GM19035 (cell line): ENCODE data around the gene EFNA5.
"Not testable (repeated sequence)": the region's sequence is repeated elsewhere in the genome, so short reads cannot be mapped to it uniquely, and the experiment has no call there.

Source experiments
- ATAC-seq: cut with Tn5 transposase; IDR thresholded peaks from one replicate; pipeline ENCODE4 v1.9.1; 2021; ENCODE audit not compliant: unreplicated experiment

The EFNA5 gene

DNA sequence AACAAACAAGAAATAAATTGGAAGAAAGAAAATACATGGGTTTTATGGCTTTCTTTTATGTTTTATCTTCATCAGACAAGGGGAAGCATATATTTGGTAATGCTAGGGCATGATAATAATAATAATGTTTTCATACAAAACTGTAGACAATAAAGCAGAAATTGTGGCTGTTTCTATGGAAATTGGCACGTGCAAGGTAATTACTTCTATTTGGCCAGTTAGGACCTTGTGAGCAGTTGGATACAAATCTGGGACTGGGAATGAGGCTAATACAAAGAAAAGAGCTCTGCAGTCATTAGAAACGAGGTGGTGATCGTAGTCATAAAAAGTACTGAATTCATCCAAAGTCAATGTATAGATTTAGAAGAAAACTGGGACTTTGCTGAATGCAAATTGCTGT, 233.6 kb downstream of the EFNA5 start:
- no peak for ATAC-seq

DNA sequence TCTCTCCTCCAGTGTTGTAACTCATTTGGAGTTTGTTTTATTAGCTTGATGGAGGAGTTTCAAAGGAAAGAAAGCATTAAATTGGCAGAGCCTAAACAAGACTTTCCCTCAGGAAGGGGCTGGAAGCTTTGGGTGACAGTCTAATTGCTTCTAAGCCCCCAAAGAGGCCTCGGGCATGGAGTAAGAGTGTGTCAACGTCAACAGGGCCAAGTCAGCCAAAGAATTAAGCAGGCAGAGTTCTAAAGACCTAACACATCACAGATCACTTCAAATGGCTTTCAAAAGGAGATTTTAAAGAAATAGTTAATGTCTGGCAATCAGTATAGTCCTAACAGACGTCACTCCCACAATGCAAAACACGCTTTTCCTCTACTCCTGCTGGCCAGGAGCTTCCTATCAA, 234.5 kb downstream of the EFNA5 start:
- no peak for ATAC-seq

DNA sequence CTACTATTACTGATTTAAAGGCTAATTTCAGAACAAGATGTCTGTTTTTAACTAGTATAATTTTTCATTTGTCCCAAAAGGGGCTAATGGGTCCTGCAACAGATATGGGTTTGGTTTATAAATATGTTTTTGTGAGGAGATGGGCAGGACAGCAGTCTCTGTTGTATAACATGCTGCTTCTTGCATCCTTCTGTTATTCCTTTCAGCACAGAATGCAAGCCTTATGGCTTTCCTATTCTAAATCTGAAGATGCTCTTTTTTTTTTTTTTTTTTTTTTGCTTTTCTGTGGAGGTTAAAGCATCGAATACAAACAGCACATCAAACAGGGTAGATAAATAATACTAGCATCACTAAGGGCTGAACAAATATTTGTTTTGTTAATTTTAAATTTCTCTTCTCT, 235.7 kb downstream of the EFNA5 start:
- no peak for ATAC-seq

DNA sequence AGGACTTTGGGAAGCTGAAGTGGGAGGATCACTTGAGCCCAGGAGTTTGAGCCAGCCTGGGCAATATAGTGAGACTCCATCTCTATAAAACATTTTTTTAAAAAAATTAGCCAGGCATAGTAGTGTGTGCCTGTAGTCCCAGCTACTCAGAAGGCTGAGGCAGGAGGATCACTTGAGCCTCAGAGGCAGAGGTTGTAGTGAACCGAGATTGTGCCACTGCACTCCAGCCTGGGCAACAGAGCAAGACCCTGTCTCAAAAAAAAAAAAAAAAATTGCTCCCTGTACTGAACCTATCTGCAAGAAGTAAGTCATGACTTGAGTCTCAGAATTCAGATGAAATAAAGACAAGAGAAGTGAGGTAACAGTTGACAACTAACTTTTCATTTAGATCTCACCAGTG, 237.1 kb downstream of the EFNA5 start:
- not testable (repeated sequence) for ATAC-seq

DNA sequence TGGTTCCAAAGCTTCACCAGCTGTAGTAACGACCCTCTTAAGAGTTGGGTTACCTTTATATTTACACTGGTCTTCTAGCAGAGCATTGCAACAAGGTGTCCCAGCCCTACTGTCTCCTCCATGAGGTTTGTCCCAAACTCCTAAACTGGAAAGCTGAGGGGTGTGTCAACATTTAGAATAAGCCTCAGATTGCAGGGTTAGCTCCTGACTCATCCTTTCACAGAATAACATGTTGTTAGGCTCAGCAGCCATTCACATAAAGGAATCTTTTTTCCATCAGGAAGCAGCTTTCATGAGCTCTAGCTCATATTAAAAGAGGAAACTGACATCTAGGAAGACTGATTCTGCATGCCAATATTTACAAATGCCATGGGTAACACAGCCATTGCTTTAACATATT, 238.7 kb downstream of the EFNA5 start:
- no peak for ATAC-seq

DNA sequence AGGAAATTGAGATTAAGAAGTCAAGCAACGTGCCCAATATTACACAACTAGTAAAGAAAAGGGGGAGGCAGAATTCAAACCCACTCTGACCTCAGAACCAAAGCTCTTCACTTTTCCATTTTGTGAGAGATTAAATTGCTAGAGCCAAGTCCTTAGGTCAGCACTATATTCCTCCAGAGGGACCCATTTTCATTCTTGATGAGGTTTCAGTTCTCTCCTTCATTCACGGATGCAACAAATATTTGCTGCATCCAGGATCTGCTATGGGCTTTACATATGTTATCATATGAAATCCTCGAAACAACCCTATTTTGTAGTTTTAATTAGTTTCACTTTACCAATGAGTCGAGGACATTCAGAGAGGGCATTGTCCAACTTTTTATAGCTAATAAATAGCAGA, 239.2 kb downstream of the EFNA5 start:
- ATAC-seq = no peak

DNA sequence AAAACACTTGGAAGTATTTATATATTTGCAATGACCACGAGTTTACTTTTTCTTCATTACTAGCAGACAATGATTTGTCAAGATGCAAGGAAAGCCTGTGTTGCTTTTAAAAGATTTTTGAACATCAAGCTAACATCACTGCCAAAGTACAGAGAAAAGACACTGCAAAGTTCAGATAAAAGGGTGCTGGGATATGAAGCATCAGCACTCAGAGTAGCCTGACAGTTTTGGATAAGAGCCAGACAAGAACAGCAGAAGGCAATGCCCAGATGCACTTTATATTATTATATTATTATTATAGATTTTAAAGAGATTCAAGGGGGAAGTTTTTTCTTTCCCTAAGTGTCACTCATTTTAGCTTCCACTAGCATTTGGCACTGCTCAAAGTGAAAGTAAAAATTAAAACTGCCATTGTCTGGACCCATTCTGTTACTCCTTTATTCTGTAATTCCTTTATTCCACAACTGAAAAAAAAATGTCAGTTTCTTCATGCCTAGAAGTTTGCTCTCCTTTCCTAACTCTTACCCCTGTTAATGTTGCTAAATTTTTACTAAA, 240.6 kb downstream of the EFNA5 start:
- ATAC-seq = no peak

DNA sequence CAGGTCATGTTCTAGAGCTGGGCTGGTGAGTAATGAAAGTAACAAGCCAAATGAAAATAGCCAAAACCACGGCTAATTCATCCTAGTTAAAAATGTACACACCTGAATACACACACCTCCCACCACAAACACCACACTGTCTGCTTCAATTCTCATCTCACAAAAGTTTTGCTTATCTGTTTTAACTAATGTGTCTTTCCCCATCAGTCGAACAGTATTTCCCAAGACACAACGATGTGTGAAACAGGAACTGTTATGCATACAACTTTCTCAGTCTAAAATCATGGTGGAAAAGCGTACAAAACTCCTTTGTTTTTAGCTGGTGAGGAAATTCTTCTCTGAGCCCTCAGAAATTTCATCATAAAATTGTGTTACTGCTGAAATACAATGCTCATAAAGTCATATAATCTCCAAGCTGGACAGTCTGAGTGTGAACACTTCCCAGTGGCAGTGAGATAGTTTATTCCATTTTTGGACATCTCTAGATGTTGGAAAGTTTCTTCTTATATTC, 242.4 kb downstream of the EFNA5 start:
- ATAC-seq = no peak

DNA sequence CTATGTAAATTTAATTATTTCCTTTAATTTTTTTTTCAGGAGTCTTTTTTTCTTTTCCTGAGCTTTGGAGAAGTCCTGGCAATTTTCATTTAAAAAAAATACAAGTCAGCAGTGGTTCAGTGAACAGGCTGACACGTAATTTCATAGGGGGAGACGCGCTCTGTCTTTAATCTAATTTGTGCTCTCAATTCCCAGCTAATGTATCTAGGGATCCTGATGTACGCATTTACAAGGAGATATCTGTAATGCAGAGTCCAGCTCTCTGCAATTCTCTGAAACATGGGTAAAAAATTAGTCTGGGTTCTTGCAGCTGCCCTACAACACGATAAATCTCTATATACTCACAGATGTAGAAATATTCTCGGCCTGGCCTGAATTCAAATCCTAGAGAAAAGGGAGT, 243.9 kb downstream of the EFNA5 start:
- ATAC-seq = no peak

DNA sequence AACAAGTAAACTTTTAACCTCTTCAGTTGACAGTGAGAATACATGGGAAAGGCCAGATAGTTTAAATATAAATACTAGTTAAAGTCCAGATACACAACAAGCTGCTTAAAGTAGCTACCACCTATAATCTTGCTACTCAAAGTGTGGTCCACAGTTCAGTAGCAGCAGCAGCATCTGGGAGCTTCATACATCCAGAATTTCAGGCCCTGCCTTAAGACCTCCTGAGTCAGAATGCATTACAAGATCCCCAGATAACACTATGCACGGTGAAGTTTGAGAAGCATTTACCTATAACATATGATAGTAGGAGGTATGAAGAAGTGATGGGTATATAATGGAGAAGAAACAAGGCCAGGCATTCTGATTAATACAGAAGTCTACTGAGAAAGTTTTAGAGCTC, 244.5 kb downstream of the EFNA5 start:
- ATAC-seq = no peak

DNA sequence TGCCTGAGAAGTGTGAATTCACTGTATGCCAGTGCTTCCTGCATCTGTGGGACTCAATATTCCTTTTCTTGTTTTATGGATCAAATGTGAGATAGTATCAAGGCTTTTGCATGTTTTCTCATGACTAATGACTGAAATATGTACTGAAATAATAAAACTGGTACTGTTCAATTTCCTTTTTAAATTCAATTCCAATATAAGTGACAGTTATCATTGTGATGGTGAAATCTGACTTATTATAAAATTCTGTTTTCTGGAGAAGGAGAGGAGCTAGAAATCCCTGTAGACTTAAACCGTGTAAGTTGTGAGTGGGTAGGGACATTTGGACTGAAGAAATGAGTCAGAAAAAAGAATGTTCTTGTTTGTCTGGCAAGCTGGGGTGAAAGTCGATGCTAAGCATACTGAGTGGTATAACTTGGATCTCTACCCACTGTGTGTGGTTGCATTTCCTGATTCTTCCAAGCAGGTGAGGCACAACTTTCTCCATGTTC, 245.2 kb downstream of the EFNA5 start:
- no peak for ATAC-seq

DNA sequence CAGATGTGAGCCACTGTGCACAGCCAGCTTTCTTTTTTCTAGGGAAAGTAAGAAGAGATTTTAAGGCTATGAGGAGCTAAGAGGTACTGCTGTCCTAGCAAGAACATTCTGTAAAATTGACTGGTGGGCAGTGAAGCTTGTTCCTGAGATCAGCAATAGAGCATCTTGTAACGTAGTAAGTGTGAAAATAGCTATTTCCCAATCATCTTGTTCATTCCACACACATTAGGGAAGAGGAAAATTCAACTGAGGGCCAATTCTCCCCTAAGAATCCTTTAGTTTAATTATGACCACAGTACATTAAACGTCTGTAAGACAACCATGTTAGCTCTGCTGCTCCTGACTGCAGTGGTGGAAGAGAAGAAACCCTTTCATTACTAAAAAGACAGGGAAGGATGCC, 246.2 kb downstream of the EFNA5 start:
- no peak for ATAC-seq

DNA sequence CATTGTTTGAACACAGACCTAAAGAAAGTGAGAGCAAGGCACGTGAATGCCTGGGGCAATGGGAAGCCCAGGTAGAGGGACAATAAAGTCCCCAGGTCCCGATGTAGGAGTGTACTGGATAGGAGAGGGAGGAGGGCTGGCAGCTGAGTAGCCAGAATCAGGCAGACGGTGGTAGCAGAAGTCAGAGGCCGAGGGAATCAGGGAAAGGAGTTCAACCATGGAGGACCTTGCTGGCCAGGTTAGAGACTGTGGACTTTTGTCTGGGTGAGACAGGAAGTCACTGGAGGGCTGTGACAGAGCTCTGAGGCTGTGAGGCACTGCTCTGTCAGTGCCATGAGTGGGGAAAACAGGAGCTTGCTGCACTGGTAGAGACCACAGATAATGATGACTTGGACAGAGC, 248.2 kb downstream of the EFNA5 start:
- ATAC-seq = no peak

DNA sequence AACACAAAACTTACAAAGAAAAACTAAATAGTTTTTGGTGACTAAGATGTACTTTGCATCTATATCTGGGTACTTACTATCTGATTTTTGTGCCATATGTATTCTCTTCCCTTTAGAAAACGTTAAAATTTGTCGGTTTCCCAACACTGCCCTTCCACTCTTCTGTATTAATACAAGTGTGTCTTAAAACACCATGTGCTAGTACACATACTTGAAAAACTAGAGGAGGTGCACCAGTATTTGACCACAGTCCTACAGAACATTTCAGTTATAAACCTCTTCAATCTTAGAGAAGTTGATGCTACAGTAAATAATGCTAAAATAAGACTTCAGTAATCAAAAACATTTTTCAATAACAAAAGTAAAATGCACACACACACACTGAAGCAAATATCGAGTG, 251.2 kb downstream of the EFNA5 start:
- ATAC-seq = no peak

DNA sequence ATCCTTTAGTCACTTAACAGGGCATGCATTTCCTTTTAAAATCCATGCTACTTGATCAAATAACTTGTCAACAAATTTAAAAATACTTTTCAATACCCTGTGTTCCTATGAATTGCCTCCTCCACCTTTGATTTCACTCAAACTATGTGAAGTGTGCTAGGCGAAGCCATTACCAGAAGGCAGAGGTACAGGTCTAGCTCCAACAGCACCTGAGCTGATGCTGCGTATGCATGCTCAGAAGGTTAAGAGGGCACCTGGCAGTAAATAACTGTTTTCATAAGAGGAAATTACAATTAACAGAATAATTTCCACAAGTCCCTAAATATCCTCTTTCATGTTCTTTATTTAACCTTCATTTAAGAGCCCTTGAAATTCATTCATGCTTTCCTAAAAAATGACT, 251.8 kb downstream of the EFNA5 start:
- ATAC-seq = no peak

DNA sequence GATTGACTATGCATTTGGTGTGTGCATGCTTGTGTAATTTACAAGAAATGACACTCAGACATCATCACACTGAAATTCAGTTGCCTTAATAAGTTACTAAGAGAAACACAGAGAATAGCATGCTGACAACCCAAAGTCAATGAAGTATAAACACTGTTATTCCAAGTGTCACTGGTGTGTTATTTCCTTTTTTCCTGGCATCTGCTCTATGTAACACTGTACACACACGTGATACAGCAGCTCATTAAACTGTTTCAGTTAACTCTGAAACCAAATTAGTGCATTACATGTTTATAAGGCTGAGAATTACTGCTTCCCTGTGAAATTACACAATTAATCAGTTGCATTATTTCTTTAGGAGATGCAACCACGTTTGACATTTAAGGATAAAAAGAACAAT, 252.7 kb downstream of the EFNA5 start:
- ATAC-seq = no peak

DNA sequence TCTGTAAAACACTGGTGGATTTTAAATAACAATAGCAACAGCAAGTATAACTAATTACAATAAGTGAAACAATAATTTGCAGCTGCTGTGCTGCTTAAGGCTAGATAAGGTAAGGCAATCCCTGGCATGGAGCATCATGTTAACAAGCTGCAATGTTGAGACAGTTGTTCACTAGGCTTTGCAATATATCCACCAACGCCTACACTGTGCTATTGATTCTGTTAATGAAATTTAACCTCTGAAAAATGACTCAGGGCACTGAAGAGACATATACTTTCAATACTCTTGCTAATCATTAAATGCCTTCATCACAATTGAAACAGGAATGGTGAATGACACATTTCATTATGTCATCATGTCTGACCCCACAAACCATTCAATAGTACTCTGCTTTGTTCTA, 255.0 kb downstream of the EFNA5 start:
- no peak for ATAC-seq

DNA sequence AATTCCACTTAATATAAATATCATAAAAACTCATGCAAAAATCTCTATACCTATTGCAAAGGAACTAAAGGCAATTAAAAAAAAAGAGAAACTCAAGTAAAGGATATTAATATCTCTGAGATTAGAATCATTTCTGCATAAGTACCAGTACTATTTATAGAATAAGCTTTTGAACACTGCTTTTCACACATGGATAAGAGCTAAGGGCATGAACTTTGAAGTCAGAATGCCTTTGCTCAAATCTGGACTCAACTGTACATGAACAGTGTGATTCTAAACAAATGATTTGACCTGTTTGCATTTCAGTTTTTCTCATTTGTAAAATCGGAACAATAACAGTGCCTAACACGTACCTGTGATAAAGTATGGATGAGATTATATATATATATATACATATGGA, 255.9 kb downstream of the EFNA5 start:
- ATAC-seq = no peak

DNA sequence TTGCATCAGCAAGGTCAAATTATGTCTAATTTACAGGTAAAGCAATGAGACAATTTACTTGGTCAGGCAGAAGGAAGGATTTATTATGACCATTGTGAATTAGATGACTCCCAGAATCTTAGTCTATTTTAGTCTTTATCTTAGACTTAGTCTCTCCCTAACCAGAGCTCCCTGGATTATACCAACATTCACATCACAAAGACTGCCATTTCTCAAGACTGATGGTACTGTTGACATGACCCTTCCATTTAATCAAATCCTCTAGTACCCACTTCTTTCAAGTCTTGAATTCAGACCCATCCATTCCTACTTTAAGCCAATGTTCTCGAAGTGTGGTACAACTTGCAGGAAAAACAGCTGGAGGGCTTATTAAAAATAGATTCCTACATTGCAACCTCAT, 257.0 kb downstream of the EFNA5 start:
- no peak for ATAC-seq

DNA sequence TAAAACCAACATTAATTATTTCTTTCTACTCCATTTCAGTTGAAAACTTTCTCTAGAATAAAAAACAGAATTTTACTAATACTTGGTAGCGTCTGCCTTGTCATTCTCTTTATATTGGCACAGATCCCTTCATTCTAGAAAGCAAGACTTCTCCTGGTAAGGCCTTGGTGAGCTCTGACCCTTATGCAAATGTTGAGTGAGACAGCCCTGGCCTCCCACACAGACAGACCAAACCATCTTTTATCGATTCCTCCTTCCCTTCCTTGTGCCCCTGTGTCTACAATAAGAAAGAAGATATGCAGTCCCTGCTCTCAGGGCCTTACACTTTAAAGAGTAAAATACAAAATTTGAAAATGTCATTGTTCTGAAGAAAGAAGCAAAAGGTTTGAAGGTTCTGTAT, 262.2 kb downstream of the EFNA5 start:
- ATAC-seq = peak; percentile 63

DNA sequence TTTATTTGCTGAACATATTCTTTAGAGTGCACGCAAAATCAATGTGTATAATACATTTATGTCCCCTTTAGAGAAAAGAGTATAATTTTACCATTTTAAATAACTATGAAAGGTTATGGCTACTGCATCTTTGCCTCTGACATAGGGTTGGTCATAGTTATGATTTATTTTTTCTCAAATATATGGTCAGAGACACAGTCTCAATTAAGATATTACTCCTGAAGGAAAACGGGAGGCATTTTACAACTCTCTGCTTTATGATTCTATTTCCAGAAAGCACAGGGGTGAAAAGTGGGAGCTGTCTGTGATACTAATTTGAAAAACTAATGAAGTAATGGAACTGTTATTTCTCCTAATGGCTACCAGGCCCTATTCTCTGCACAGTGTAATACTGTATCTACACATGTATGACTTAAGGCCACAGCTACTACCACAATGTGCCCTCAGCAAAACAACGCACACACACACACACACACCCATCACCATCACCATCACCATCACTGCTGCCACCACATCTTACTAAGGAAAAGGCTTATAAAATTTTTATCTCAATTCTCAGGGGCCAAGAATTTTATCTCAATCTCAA, 262.9 kb downstream of the EFNA5 start:
- ATAC-seq = no peak

DNA sequence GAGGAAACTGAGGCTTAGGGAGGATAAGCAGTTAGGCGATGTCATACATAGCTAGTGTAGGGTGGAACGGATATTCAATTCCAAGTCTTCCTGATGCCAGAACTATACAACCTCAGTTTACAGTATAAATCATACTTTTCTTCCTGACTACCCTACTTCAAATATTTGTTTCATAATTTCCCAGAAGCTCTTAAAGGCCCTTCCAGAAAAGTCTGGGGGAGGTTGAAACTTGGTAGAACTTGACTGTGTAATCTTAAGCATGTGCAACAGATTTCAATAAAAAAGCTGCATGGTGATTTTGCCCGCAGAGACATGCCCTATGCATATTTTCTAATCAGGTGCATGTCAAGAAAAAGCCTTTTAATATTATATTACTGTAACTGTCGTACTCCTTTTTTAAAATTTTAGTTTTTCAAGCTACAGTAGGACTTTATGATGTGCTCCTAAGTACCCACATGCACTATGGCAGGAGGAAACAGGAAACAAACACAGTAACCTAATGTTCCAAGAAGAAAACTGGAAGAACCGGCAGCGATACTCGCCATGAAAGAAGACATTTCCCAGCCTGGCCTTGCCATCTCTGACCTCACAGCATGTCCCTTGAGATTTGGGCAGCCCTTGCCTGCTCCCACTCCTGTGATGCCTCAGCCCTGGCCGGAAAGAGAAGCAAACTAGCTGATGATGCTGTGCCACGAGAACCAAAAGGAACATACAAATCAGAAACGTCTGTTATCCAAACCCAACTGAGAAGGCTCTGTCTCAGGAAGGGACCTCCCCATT, 266.0 kb downstream of the EFNA5 start:
- no peak for ATAC-seq
